Measurements from ENCODE around the gene TMEM42.

The TMEM42 gene

GRCh38 chr3:44875596-44875995, 13.9 kb downstream of the TMEM42 start:
- no peak for DNase-seq

GRCh38 chr3:44877333-44877732, 15.6 kb downstream of the TMEM42 start:
- no peak for DNase-seq

- no peak for DNase-seq
Observed at GRCh38 chr3:44880284-44880683, 18.6 kb downstream of the TMEM42 start.

- DNase-seq, result no peak
Observed at GRCh38 chr3:44883213-44883955, 21.7 kb downstream of the TMEM42 start.

GRCh38 chr3:44883999-44884431, 22.3 kb downstream of the TMEM42 start:
- no peak for DNase-seq

- no peak for DNase-seq
Observed at GRCh38 chr3:44885618-44886017, 23.9 kb downstream of the TMEM42 start.

- no peak for DNase-seq
Observed at GRCh38 chr3:44886561-44886960, 24.8 kb downstream of the TMEM42 start.

- DNase-seq, result no peak
Observed at GRCh38 chr3:44887101-44887500, 25.4 kb downstream of the TMEM42 start.

- no peak for DNase-seq
Observed at GRCh38 chr3:44890258-44890657, 28.5 kb downstream of the TMEM42 start.

GRCh38 chr3:44890852-44891251, 29.1 kb downstream of the TMEM42 start:
- no peak for DNase-seq

GRCh38 chr3:44892689-44893088, 31.0 kb downstream of the TMEM42 start:
- no peak for DNase-seq

GRCh38 chr3:44893097-44893496, 31.4 kb downstream of the TMEM42 start:
- no peak for DNase-seq

GRCh38 chr3:44894485-44894884, 32.8 kb downstream of the TMEM42 start:
- no peak for DNase-seq

- DNase-seq, result no peak
Observed at GRCh38 chr3:44896440-44896839, 34.7 kb downstream of the TMEM42 start.

- DNase-seq, result no peak
Observed at GRCh38 chr3:44899683-44900367, 38.1 kb downstream of the TMEM42 start.

GRCh38 chr3:44902628-44903027, 40.9 kb downstream of the TMEM42 start:
- DNase-seq, result no peak

- no peak for DNase-seq
Observed at GRCh38 chr3:44903314-44903713, 41.6 kb downstream of the TMEM42 start.

GRCh38 chr3:44903751-44904150, 42.0 kb downstream of the TMEM42 start:
- no peak for DNase-seq

GRCh38 chr3:44905446-44906157, 43.9 kb downstream of the TMEM42 start:
- no peak for DNase-seq

GRCh38 chr3:44906997-44907396, 45.3 kb downstream of the TMEM42 start:
- no peak for DNase-seq

GRCh38 chr3:44907612-44908011, 45.9 kb downstream of the TMEM42 start:
- no peak for DNase-seq

GRCh38 chr3:44909063-44909462, 47.4 kb downstream of the TMEM42 start:
- DNase-seq, result no peak

GRCh38 chr3:44910693-44911092, 49.0 kb downstream of the TMEM42 start:
- no peak for DNase-seq

Measured in activated T-cell treated with anti-CD3 and anti-CD28 coated beads, Interleukin-2, amount 50 U/mL, for 1 hour (primary cell).